ENCODE data around the gene CADM1. TPM values are rescaled to one million over a fixed set of nuclear protein-coding genes. Genes with fewer than 3 reads are reported as not detected.

The CADM1 gene
- total and polyA plus RNA-seq, 10 of the 15 experiments (the other 5 are each of a cell fraction or from before 2014, with no cell fraction given): 0.03 to 0.48 (median 0.15) TPM; not detected in 3

GRCh38 chr11:115183830-115184229, 320.4 kb downstream of the CADM1 start:
- Histone ChIP-seq H3K4me3 (no peak overlapping the region), H2AFZ (ENCODE audit: control insufficient read depth, low read depth, low read length) (no peak overlapping the region), H3K36me3 (ENCODE audit: control insufficient read depth in 2 of 2, insufficient read depth in 2 of 2, low read length in 1 of 2) (no peaks in the 10 kb centered on the region), H3K79me2 (ENCODE audit: control insufficient read depth, insufficient read depth, low read length) (no peaks in the 10 kb centered on the region), H3K9me3 (replicated peaks; ENCODE audit: control insufficient read depth, insufficient read depth, low read length) (no peaks in the 10 kb centered on the region), H3K27ac (ENCODE audit: control insufficient read depth, insufficient read depth) (no peak overlapping the region), H3K4me1 (ENCODE audit: control insufficient read depth, insufficient read depth, low read length) (no peaks in the 10 kb centered on the region), H3K4me2 (ENCODE audit: control insufficient read depth, insufficient read depth) (no peak overlapping the region), H4K20me1 (ENCODE audit: control insufficient read depth, insufficient read depth) (no peaks in the 10 kb centered on the region), H3K27me3 (replicated peaks in 1 of 2; ENCODE audit: control insufficient read depth in 2 of 2, insufficient read depth in 2 of 2, low read length in 1 of 2) (peaks cover 0 to 2% of the 10 kb centered on the region in 2 experiments; a peak in 2 of 4 replicates), H3K9ac (ENCODE audit: control insufficient read depth, insufficient read depth, low read length) (no peak overlapping the region)
- no peak for FAIRE-seq
- TF ChIP-seq FOXM1 (IDR thresholded peaks at IDR 0.05; ENCODE audit: low read depth, low read length): no peak
- TF ChIP-seq BMI1 (IDR thresholded peaks at IDR 0.05; ENCODE audit: borderline replicate concordance): no peak
- TF ChIP-seq E4F1 (IDR thresholded peaks at IDR 0.05; ENCODE audit: borderline replicate concordance, partially characterized antibody): no peak
- TF ChIP-seq JUND (IDR thresholded peaks at IDR 0.05; ENCODE audit: low read depth, low read length): no peak
- TF ChIP-seq SIX5 (IDR thresholded peaks at IDR 0.05; ENCODE audit: low read depth, low read length, severe bottlenecking): no peak
- ChIA-PET RAD21 (ENCODE audit: unreplicated experiment) (no interaction called here), SMC1A (ENCODE audit: uncharacterized antibody, unreplicated experiment) (no interaction called here), CTCF (no interaction called here), POLR2A (no interaction called here)
- in situ Hi-C loops (cut with MboI) (no loop called here), intact Hi-C loops (cut with micrococcal nuclease; ENCODE audit: unreplicated experiment) (no loop called here)
- ATAC-seq: no peak
- no peak for DNase-seq (ENCODE audit: low read depth, low spot score)
- no TSS peak for BruUV-seq (replicated peaks)
- WGBS (ENCODE audit: insufficient coverage, insufficient replicate concordance, low lambda C conversion rate, missing lambda C conversion rate): 24% methylated on average over 6 of the region's 6 CpGs

- Histone ChIP-seq H3K4me1 (ENCODE audit: control insufficient read depth, insufficient read depth, low read length) (no peaks in the 10 kb centered on the region), H2AFZ (ENCODE audit: control insufficient read depth, low read depth, low read length) (no peak overlapping the region), H3K27ac (ENCODE audit: control insufficient read depth, insufficient read depth) (no peak overlapping the region), H4K20me1 (ENCODE audit: control insufficient read depth, insufficient read depth) (no peaks in the 10 kb centered on the region), H3K36me3 (ENCODE audit: control insufficient read depth in 2 of 2, insufficient read depth in 2 of 2, low read length in 1 of 2) (no peaks in the 10 kb centered on the region), H3K9me3 (replicated peaks; ENCODE audit: control insufficient read depth, insufficient read depth, low read length) (no peaks in the 10 kb centered on the region), H3K4me3 (no peak overlapping the region), H3K27me3 (replicated peaks in 1 of 2; ENCODE audit: control insufficient read depth in 2 of 2, insufficient read depth in 2 of 2, low read length in 1 of 2) (peaks cover 2 to 3% of the 10 kb centered on the region in 2 experiments), H3K9ac (ENCODE audit: control insufficient read depth, insufficient read depth, low read length) (no peak overlapping the region), H3K4me2 (ENCODE audit: control insufficient read depth, insufficient read depth) (no peak overlapping the region), H3K79me2 (ENCODE audit: control insufficient read depth, insufficient read depth, low read length) (no peaks in the 10 kb centered on the region)
- POLR2A ChIA-PET: no interaction called here
- 16% methylated on average over 4 of the region's 4 CpGs for WGBS (ENCODE audit: insufficient coverage, insufficient replicate concordance, low lambda C conversion rate, missing lambda C conversion rate)
- SMC1A ChIA-PET (ENCODE audit: uncharacterized antibody, unreplicated experiment): no interaction called here
- ATAC-seq (no peak), FAIRE-seq (no peak), DNase-seq (ENCODE audit: low read depth, low spot score) (no peak)
- CTCF ChIA-PET: no interaction called here
- no TSS peak for BruUV-seq (replicated peaks)
- intact Hi-C loops (cut with micrococcal nuclease; ENCODE audit: unreplicated experiment) (no loop called here), in situ Hi-C loops (cut with MboI) (no loop called here)
- RAD21 ChIA-PET (ENCODE audit: unreplicated experiment): no interaction called here
- no peak for TF ChIP-seq NFXL1 (IDR thresholded peaks at IDR 0.05; ENCODE audit: borderline replicate concordance)
- TF ChIP-seq BCL3 (IDR thresholded peaks at IDR 0.05; ENCODE audit: borderline replicate concordance, insufficient read depth, low read depth, low read length, poor library complexity, severe bottlenecking): no peak
- no peak for TF ChIP-seq POU2F2 (IDR thresholded peaks at IDR 0.05; ENCODE audit: borderline replicate concordance, low read depth, low read length)
- no peak for TF ChIP-seq SMC3 (IDR thresholded peaks at IDR 0.05; ENCODE audit: borderline replicate concordance, low read length)
- no peak for TF ChIP-seq BHLHE40 (IDR thresholded peaks at IDR 0.05; ENCODE audit: borderline replicate concordance in 1 of 2, low read depth in 2 of 2, low read length in 1 of 2)
- no peak for TF ChIP-seq ZNF24 (IDR thresholded peaks at IDR 0.05)
- no peak for TF ChIP-seq CEBPB (IDR thresholded peaks at IDR 0.05; ENCODE audit: borderline replicate concordance in 1 of 2, low read depth in 2 of 2, low read length in 2 of 2)
- TF ChIP-seq NRF1 (conservative IDR thresholded peaks at IDR 0.05; ENCODE audit: low read depth, low read length): no peak
- no peak for TF ChIP-seq EZH2 (IDR thresholded peaks at IDR 0.05; ENCODE audit: borderline replicate concordance, control insufficient read depth, low read depth, low read length)
These were observed 321.1 kb downstream of the CADM1 start for GRCh38 chr11:115183136-115183535.
